Measurements from ENCODE around the gene SPNS3.

DNA sequence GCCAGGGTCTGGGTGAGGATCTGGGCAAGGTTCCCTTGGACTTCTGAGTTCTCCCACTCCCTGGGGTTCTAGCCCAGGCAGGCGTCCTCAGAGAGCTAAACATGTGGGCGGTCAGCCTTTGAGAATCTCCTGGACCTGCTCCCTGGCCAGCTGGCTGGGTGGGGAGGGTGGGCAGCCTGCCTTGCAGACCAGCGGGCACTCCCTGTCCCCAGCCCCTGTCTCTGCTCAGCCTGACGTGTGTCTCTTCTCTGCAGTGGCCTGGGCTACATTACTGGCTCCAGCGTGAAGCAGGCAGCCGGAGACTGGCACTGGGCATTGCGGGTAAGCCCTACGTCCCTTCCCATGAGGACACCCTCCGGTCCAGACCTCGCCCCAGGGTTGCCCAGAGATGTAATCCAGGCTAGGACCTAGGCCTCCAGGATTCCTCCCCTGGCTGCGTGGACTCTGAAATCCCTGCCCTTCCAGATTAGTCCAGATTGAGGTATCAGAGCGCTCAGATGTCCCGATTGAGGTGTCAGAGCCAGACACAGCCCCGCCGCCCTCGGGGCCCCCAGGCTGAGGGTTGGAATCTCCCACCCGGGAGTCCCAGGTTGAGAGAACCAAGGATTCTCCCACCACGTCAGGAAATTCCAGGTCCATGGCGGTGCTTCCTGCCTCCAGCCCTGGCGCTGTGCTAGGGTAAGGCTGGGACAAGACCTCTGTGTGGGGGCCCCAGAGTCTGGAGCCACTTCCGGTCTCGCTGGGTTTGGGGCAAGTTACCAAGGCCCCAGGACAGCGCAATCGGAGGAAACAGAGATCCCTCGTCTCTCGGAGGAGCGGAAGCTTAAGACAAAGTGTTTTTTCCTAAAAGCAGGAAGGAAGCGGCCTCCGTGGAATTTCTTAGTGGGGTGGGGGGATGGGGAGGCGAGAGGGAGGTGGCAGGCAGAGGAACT lies 97.3 kb downstream of the SPNS3 start:
- TF ChIP-seq BHLHE40 (IDR thresholded peaks at IDR 0.05; ENCODE audit: borderline replicate concordance) (no peak), SUZ12 (IDR thresholded peaks at IDR 0.05) (no peak), ARNT (IDR thresholded peaks at IDR 0.05) (no peak), ZNF384 (IDR thresholded peaks at IDR 0.05) (no peak), HDGF (IDR thresholded peaks at IDR 0.05; ENCODE audit: borderline replicate concordance) (no peak), TARDBP (IDR thresholded peaks at IDR 0.05) (no peak), SP1 (IDR thresholded peaks at IDR 0.05) (no peak), CTBP1 (IDR thresholded peaks at IDR 0.05; ENCODE audit: borderline replicate concordance) (no peak), FOXM1 (IDR thresholded peaks at IDR 0.05; ENCODE audit: borderline replicate concordance) (no peak), NFRKB (IDR thresholded peaks at IDR 0.05) (no peak)
